ENCODE data around the gene RAB24.
"Not testable (repeated sequence)": the region's sequence is repeated elsewhere in the genome, so short reads cannot be mapped to it uniquely, and the experiment has no call there.

The RAB24 gene

DNA sequence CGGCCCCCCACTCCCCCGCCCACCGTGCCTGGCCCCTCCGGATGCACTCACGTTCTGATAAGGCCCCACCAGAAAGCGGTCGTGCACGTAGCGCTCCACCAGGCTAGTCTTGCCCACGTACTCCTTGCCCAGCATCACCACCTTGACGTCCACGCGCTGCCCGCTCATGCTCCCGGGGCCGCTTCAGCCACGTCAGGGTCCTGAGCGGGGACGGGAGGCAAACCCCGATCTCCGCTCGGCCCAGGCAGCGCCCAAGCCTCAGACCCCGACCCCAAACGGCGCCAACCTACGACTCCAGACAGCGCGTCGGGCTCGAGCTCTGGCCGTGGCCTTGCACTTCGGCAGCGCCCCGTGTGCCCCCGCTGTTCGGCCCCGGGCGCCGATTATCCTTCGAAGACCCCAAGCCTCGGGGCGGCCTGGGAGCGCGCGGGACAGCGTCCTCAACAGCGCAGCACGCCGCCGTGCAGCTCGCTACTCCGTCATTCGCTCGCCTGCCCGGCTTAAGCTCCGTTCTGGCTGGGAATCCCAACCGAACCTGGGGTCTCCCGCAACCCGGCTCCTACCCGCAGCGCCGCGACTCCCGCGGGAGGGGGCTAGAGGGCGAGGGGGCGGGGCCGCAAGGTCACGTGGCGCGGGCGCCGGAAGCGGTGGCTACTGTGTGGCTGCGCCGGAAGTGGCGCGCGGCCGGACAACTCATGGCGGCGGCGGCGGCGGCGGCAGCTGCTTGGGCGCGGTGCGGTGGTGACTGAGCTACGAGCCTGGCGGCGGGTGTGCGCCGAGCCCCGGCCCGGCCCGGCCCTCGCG lies at the start of gene RAB24, which contains the start of gene PRELID1:
RAB24 (minus strand) TSS at position 599 of the 804 bp plus-strand sequence; CDS start at position 168, 431 bp downstream.
PRELID1 (plus strand) TSS at position 679 of the 804 bp plus-strand sequence. CDS start 187 bp downstream, outside the sequence.
- DNase-seq (ENCODE audit: low read depth) = peak; percentile 76

DNA sequence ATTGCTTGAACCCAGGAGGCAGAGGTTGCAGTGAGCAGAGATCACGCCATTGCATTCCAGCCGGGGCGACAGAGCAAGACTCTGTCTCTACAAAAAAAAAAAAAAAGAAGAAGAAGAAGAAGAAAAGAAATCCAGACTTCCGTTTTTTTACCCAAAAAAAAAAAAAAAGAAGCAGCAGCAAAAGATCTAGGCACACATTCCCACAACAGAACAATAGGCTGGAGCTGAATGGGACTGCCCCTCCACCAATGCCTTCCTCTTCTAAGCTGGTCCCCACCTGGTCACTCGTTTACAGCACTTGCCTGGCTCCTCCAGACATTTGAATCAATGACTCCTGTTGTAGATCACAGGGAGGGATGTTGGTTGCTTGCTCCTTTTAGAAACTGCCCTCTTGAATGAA lies 49.6 kb upstream of the RAB24 start:
- DNase-seq (ENCODE audit: low read depth) = no peak

DNA sequence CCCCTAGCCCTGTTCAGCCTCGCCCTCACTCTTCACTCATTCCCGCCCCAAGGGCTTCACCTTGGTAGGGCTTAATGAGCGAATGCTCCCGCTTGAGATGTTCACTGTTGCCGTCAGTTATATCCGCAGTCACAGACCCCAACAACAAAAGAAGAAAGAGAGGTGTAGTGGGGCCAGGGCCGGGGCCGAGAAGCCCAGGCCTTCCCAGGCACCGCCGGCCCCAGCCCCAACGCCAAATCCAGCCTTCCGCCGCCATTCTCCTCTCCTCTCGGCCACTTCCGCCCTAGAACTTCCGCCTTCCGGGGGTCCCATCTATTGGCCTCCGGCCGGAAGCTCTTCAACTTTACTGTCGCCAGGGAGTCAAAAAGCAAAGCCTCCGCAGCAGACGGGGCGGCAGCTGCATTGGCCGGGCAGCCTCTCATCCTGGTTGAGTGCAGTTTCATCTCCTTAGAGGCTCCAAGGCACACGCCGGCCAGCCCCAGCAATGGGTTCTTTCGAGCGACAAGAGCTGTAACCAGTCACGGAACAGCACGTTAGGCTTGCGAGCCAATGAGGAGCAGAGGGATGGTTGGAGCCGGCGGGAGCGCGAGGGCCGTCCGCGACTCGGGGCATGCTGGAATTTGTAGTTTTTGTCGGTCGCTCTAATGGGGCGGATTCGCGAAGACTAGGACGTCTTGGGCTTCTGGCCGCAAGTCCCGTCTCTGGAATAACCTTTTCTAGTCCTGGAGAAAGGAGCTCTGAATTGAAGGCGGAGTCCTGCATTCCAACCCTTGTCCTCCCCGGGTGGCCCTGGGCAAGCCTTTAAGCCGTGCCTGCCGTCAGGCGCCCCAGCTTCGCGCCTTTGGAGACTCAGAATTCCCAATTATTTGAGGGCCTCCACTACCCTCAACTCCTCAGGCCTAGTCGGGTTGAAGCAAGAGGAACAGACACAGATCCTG lies 48.1 kb upstream of the RAB24 start, which contains the start of gene LMAN2:
LMAN2 (minus strand) TSS at position 277 of the 938 bp plus-strand sequence; CDS start at position 256, 21 bp downstream.
- peak; percentile 96 for DNase-seq (ENCODE audit: low read depth)

DNA sequence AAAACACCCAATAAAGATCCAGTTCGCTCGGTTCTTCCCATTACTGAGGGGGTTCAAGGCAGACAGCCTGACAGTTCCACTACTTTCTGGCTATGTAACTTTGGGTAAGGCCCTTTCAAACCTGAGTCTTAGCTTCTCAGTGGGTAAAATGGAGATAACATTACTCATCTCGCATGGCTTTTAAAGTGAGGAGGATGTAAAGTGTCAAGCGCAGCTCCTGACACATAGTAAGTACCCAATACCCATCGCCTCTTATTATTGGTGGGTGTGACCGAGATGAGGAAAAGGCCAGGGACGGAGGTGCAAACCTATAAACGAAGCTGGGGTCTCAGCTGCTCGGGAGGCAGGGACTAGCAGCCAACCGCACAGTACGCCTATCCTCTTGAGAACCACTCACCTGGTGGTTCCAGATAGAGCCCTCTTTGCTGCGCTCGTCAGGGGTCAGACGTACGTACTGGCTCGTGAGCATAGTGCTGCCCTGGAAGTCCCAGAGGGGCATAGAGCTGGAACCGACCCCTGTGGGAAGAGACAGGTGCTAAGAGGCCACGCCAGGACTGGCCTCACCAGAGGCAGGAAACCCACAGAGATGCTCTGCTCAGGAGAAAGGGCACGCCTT lies 47.4 kb upstream of the RAB24 start:
- no peak for DNase-seq (ENCODE audit: low read depth)

DNA sequence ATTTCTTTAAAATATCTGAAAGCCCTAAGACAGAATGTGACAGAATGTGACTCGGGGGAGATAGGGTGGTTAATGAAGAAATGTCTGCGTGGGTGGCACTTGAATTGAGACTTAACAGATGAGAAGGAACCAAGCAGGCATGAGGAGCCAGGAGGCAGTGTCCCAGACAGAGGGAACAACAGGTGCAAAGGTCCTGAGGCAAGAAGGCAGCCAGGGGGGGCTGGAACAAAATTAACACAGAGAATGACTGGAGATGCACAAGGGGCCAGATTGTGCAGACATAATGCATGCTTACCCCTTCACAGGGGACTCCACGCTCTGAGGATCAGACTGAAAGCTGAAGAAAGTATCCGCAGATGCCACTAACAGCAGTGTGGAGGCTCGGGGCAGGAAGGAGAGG lies 46.2 kb upstream of the RAB24 start:
- DNase-seq (ENCODE audit: low read depth) = no peak

DNA sequence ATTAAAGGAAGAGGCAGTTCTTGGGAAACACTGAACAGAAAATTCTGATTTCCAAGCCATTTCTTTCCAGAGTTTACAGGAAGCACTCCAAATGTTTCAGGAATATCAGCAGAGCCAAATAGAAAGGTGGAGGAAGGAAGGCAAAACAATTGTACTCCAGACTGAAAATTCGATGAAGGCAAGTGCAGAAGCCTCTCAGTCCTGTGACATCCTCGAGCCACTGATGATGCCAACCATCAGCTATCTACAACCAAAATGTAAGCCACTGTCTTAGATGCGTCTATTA lies 45.8 kb upstream of the RAB24 start:
- no peak for DNase-seq (ENCODE audit: low read depth)

DNA sequence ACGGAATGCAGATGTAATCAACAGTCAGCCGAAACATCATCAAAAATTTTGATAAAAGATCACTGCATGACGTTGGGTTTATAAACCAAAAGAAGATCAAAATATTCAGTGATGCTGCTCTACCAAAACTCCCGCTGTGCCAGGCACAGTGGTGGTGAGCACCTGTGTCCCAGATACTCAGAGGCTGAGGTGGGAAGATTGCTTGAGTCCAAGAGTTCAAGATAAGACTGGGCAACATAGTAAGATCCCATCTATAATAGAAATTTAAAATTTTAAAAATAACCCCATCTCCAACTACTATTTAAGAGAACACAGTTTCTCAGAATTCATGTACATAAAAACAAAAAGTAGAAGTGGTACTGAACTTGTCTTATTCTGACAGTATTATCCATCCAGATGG lies 44.2 kb upstream of the RAB24 start:
- DNase-seq (ENCODE audit: low read depth) = no peak

DNA sequence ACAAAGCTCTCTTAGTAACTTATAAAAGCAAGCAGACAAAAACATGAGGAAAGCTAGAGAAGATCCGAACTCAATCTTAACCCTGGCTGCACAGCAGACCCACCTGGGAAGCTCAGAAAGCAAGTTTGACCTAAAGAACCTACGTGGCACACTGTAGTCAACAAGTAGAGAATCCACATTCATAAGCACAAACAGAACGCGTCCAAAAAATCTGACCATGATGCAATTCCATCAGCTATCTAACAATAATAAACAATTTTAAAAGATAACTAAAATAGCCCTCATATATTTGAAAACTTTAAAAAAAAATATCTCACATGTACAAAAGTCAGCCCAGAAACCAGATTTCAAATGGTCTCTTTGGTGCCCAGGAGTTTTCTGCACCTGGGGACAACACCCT lies 43.3 kb upstream of the RAB24 start:
- no peak for DNase-seq (ENCODE audit: low read depth)

DNA sequence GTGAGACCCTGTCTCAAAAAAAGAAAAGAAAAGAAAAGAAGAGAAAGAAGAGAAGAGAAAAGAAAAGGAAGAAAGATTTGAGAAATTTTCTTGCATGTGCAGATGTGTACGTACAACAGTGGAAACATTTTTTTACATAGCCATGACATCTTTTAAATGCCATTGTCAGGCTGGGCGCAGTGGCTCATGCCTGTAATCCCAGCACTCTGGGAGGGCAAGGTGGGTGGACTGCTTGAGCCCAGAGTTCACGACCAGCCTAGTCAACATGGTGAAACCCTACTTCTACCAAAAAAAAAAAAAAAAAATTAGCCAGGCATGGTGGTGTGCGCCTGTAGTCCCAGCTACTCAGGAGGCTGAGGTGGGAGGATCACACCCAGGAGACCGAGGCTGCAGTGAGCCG lies 41.4 kb upstream of the RAB24 start:
- DNase-seq (ENCODE audit: low read depth) = no peak

DNA sequence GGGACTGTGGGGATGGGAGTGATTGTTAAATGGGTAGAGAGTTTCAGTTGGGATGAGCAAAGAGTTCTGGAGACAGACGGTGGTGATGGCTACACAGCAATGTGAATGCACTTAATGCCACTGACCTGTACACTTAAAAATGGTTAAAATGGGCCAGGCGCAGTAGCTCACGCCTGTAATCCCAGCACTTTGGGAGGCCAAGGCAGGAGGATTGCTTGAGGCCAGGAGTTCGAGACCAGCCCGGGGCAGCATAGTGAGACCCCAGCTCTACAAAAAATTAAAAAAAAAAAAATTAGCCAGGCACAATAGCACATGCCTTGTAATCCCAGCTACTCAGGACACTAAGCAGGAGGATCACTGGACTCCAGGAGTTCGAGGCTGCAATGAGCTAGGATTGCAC lies 40.3 kb upstream of the RAB24 start:
- no peak for DNase-seq (ENCODE audit: low read depth)

DNA sequence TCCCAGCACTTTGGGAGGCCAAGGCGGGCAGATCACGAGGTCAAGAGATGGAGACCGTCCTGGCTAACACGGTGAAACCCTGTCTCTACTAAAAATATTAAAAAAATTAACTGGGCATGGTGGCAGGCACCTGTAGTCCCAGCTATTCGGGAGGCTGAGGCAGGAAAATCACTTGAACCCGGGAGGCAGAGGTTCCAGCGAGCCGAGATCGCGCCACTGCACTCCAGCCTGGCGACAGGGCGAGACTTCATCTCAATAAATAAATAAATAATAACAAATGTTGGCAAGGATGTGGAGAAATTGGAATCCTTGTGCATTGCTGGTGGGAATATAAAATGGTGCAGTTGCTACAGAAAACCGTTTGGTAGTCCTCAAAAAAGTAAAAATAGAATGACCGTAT lies 39.5 kb upstream of the RAB24 start:
- not testable (repeated sequence) for DNase-seq (ENCODE audit: low read depth)

DNA sequence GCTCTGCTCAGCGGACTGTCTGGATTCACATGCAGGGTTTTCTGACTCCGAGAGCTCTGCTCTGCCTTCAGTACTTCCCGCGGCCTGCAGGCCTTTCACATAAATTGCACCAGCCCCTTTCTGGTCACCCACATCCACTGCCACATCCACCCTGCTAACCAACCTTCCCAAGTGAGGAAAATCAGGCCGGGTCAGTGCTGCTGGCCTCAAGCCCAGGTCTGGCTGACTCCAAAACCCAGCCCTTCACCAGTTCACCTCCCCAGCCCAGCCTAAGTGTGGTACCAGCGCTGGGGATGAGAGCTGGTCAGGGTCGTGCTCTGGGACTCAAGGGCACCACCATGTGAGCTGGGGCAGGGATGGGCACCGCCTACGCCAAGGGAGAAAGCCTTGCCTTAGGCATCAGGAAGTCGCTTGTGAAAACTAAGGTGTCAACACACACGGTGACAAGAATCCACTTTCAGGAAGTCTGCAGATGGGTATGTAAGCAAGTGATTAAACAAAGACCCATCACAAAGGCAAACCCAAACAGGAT lies 35.7 kb upstream of the RAB24 start:
- DNase-seq (ENCODE audit: low read depth) = no peak

DNA sequence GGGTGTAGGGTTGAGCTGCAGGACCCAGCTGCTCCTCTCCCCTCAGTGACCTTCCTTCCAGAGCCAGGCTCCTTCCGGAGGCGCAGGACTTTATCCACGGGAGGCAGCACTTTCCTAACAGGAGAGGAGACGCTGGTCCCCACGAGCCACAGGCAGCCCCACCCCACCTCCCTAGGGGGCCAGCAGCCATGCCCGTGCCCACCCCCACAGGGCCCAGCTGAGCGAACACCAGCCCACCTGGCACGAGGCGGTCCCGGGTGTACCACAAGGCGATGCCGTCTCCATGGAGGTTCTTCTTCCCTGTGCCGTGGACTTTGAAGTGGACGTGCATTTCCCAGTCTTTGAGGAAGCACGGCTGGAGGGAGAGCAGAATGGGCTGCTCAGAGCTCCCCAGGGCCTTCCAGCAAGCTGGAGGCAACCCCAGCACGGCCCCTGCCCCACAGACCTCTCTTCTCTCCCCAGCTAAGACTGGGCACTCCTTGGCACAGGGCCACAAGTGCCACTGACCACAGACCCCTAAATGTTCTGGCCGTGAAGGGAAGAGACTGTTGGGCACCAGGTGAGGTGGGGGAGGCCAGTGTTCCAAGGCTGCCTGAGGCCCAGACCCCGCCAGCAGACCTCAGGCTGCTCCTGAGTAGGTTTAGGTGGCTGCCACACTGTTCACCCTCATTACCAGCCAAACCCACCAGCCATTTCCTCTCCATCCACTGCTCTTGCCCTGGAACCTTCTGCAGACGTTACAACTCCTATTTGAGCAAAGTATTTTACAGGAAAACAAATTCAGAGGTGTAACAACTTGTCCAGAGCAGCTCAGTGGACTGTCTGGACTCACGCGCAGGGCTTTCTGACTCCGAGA lies 35.0 kb upstream of the RAB24 start:
- no peak for DNase-seq (ENCODE audit: low read depth)

DNA sequence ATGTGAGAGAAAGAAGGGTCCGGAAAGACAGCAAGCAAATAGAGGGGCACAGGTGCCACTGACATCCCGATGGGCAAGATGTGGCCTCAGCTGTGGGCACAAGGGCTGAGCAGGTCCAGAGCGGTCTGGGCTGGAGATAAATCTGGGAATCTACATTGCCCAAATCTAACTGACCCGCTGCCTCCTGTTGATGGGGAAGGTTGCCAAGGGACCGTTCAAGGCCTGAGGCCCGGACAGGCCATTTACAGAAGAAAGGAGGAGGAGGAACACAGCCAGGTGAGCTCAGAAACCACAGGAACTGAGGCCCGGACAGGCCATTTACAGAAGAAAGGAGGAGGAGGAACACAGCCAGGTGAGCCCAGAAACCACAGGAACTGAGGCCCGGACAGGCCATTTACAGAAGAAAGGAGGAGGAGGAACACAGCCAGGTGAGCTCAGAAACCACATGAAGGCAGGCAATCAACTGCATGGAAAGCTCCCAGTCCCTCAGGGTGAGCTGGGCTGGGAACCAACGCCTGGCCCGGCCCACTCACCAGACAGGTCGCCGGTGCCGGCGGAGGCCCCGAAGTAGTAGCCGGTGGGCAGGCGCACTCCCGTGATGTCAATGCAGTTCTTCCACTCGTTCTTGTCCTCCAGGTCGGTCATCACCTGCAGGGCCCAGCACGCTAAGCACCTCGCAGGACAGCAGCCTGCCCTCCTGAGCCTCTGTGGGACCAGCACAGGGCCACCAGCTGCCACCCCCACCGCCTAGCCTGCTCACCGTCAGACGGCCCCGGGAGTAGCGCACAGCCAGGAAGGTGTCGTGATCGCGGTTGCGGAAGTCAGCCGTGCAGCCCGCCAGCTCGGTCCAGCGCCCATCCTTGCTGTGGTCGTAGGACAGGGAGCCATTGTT lies 33.3 kb upstream of the RAB24 start:
- DNase-seq (ENCODE audit: low read depth) = no peak

DNA sequence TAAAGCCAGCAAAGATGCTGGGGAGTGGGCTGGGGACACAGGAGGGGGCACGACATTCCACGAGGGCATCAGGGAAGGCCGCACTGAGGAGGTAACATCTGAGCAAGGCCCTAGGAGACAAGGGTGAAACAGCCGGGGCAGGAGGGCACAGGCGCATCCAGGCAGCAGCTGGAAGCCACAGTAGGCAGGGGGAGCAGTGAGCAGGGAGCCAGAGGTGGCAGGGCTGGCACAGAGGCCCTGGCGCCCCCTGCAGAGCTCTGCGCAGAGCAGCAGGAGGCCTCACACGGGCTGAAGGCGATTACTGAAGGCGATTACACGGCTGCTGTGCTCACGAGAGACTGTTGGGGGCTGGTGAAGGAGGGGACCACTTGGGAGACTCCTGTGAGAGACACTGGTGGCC lies 32.6 kb upstream of the RAB24 start:
- no peak for DNase-seq (ENCODE audit: low read depth)

DNA sequence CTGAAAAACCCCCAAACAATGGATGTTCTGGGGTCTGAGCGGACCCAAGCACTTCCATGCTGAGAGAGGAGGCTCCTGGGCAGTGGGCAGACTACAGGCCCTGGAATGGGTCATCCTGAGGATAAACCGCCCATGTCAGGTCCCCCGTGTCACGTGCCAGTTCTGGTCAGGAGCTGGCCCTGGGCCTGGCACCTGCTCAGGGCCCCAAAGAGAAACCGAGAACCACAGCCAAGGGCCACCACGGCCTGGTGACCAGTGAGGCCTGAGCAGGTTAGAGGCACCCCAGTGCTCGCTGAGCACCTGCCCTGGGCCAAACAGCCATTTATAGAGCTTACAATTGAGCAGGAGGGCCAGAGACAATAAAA lies 32.2 kb upstream of the RAB24 start:
- no peak for DNase-seq (ENCODE audit: low read depth)

DNA sequence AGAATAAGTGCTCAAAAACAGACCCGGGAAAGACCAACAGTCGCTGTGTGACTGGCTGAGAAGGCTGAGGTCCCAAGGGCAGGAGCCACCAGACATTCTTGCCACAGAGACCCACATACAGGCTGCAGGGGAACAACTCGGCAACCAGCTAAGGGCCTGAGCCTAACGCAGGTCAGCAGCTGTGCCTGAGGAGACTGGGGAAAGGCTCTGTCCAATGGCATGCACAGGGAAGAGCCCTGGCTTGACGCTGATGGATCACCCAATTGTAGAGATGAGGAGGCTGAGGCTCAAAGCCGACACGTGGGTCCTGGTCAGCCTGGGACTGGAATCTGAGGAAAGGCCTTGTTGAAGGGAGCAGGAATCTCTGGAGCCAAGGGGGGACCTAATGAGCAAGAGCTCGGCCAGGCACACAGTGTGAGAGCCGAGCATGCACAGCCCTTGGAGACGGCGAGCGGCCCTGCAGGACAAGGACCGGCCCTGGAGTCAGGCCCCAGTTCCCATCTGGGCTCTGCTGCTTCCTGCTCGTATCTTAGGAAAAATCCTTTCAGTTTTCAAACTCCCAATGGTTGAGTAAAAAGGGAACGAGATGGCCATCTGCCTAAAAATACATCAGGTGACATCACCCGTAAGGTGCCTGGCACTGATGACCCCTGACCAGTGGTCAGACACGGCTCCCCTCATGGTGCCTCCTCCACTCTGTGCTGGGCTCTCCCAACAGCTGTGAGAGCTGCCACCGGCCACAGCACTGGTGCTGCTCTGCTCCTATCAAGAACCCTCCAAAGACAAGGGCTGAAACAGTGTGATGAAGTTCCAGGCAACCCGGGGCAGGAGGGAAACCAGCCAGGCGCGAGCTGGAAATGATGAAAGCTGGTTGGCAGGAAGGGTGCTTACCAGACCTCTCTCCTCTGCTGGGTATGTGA lies 31.5 kb upstream of the RAB24 start:
- DNase-seq (ENCODE audit: low read depth) = no peak

DNA sequence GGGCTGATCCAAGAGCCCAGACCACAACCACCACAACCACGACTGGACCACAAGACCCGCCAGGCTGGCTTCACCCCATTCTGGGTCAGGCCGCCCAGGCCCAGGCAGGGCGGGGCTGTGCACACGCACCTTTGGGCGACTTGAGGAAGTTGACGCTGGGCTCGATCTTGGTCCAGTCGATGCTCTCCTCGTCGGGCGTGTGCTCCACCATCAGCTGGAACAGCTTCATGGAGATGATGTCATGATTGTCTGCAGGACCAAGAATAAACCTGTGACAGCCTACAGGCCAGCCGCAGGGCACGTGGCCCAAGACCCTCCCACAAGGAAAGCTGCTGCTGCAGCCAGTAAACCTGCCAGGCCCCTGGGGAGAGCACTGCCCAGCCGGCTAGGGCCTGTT lies 30.6 kb upstream of the RAB24 start:
- no peak for DNase-seq (ENCODE audit: low read depth)

DNA sequence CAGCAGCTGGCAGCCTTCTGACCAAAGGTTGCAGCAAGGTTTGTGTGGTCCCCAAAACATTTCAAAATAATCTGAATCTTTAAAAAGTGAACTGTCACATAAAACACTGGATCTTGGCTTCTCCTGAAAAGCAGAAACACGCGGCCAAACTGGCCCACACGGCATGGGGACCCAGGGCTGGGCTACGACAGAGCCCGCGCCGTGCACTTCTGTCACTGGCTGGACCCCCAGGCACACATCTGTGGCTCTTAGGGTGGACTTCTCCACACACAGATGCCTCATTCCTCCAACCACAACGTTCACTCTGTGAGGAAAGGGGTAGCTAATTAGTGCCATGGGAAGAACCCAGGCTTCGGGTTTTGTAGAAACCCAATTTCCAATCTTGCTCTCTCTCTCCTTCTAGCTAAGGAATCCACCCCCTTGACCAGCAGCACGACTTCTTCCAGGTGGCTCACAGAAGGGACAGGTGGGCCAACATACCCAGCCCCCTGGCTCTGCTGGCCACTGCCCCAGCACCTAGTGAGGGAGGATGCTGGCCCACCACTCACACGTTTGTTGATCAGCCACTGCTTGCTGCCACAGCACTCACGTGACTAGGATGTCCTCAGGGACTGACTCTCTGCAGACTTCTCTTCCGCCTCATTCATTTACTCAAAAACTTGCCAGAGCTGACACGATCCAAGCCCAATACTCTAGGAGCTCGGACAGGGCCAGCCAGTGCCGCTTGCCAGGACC lies 30.1 kb upstream of the RAB24 start:
- DNase-seq (ENCODE audit: low read depth) = no peak

Data from fibroblast of gingiva (primary cell).